Ascending aorta (tissue), 2 donors: ENCODE data around the gene SUMO3. TPM values are rescaled to one million over a fixed set of nuclear protein-coding genes. Genes with fewer than 3 reads are reported as not detected.

ENCODE experiments used
- DNase-seq, 2 donors: peaks; one replicate each; pipeline ENCODE4 v3.0.0-alpha.2; 2019; ENCODE audit warnings: low spot score in 2 of 2
- H3K27ac ChIP-seq, 2 donors: fragments of 200-600 bp; sonication (generic); one replicate each; pipeline ENCODE4 v1.5.1; 2016 to 2017; ENCODE audit warnings: mild to moderate bottlenecking in 1 of 2
- H3K27me3 ChIP-seq: fragments of 200-600 bp; sonication (generic); one replicate; pipeline ENCODE4 v1.5.1; 2017
- H3K36me3 ChIP-seq, 2 donors: fragments of 200-600 bp; sonication (generic); one replicate each; pipeline ENCODE4 v1.5.1; 2016
- H3K4me1 ChIP-seq, 2 donors: fragments of 200-600 bp; sonication (generic); one replicate each; pipeline ENCODE4 v1.5.1; 2016 to 2017; ENCODE audit warnings: mild to moderate bottlenecking in 1 of 2
- H3K4me3 ChIP-seq, 2 donors: fragments of 200-600 bp; sonication (generic); one replicate each; pipeline ENCODE4 v1.5.1; 2016 to 2017; ENCODE audit warnings: mild to moderate bottlenecking in 1 of 2
- H3K9me3 ChIP-seq, 2 donors: fragments of 200-600 bp; sonication (generic); one replicate each; pipeline ENCODE4 v1.5.1; 2016
- CTCF ChIP-seq, 3 experiments: fragments of 200-600 bp in 2 of 3; fragments of 450-650 bp in 1 of 3; sonication (generic) in 2 of 3; IDR thresholded peaks; one replicate each; pipeline ENCODE4 v1.5.1; 2016 to 2019; ENCODE audit warnings: antibody characterized with exemption in 3 of 3, mild to moderate bottlenecking in 1 of 3, moderate library complexity in 1 of 3
- intact Hi-C: fragments of 100-400 bp; cut with DNase I; formaldehyde crosslinking; loops from one replicate; pipeline ENCODE4 v1.15.1; 2023
- total RNA-seq: library from RNA; depleted of rRNA; stranded (reverse); fragments of >200 nt; gene quantifications from one replicate; pipeline ENCODE4 v1.1.0, GENCODE V29; 2016

SUMO3 gene
- total RNA-seq, 1 donor from 2014 or later = 69.2 TPM

GRCh38 chr21:44758781-44759627 lies 58.9 kb downstream of the SUMO3 start:
- H3K4me3 ChIP-seq = no peak overlapping the region
- peaks cover 0 to 5% of the 10 kb centered on the region in 2 donors for H3K9me3 ChIP-seq
- TF ChIP-seq CTCF (IDR thresholded peaks at IDR 0.05) = no peak
- no peaks in the 10 kb centered on the region for H3K4me1 ChIP-seq
- DNase-seq = peak in 1 of 2 donors; percentile 50
- intact Hi-C loops = no loop called here
- H3K36me3 ChIP-seq = no peaks in the 10 kb centered on the region
- H3K27ac ChIP-seq = no peak overlapping the region
- no peaks in the 10 kb centered on the region for H3K27me3 ChIP-seq

GRCh38 chr21:44758141-44758561 lies 59.7 kb downstream of the SUMO3 start:
- no peak overlapping the region for H3K27ac ChIP-seq
- no peak overlapping the region for H3K4me3 ChIP-seq
- no peaks in the 10 kb centered on the region for H3K4me1 ChIP-seq
- H3K27me3 ChIP-seq = no peaks in the 10 kb centered on the region
- peaks cover 0 to 5% of the 10 kb centered on the region in 2 donors for H3K9me3 ChIP-seq
- DNase-seq = peak in 1 of 2 donors; percentile 54
- H3K36me3 ChIP-seq = no peaks in the 10 kb centered on the region
- no peak for TF ChIP-seq CTCF (IDR thresholded peaks at IDR 0.05)
- intact Hi-C loops = no loop called here

GRCh38 chr21:44757731-44758130 lies 60.1 kb downstream of the SUMO3 start:
- intact Hi-C loops = no loop called here
- no peaks in the 10 kb centered on the region for H3K36me3 ChIP-seq
- no peaks in the 10 kb centered on the region for H3K27me3 ChIP-seq
- no peaks in the 10 kb centered on the region for H3K4me1 ChIP-seq
- H3K4me3 ChIP-seq = no peak overlapping the region
- peak in 1 of 2 donors; percentile 13 for DNase-seq
- peaks cover 0 to 5% of the 10 kb centered on the region in 2 donors for H3K9me3 ChIP-seq
- no peak overlapping the region for H3K27ac ChIP-seq
- no peak for TF ChIP-seq CTCF (IDR thresholded peaks at IDR 0.05)

- Histone ChIP-seq H3K9me3 (peaks cover 0 to 5% of the 10 kb centered on the region in 2 donors), H3K27me3 (no peaks in the 10 kb centered on the region), H3K27ac (no peak overlapping the region), H3K4me1 (no peaks in the 10 kb centered on the region), H3K36me3 (no peaks in the 10 kb centered on the region), H3K4me3 (no peak overlapping the region)
- TF ChIP-seq CTCF (IDR thresholded peaks at IDR 0.05) = no peak
- intact Hi-C loops = no loop called here
- DNase-seq = peak in 1 of 2 donors; percentile 55
Observed at GRCh38 chr21:44756423-44757185, 61.3 kb downstream of the SUMO3 start.

Other genes starting within 250 kb of the SUMO3 start
- gene KRTAP10-4, start 244.3 kb downstream of the SUMO3 start, total RNA-seq = not detected
- not detected for gene KRTAP10-5, start 237.5 kb downstream of the SUMO3 start, total RNA-seq
- gene KRTAP10-6, start 225.6 kb downstream of the SUMO3 start, total RNA-seq = not detected
- gene KRTAP10-7, start 217.5 kb downstream of the SUMO3 start, total RNA-seq = not detected
- gene KRTAP10-8, start 206.0 kb downstream of the SUMO3 start, total RNA-seq = not detected
- not detected for gene KRTAP10-9, start 191.0 kb downstream of the SUMO3 start, total RNA-seq
- not detected for gene KRTAP10-10, start 180.7 kb downstream of the SUMO3 start, total RNA-seq
- not detected for gene KRTAP10-11, start 171.6 kb downstream of the SUMO3 start, total RNA-seq
- not detected for gene KRTAP12-4, start 163.4 kb downstream of the SUMO3 start, total RNA-seq
- not detected for gene KRTAP12-3, start 160.1 kb downstream of the SUMO3 start, total RNA-seq
- not detected for gene KRTAP12-2, start 151.1 kb downstream of the SUMO3 start, total RNA-seq
- gene KRTAP12-1, start 135.9 kb downstream of the SUMO3 start, total RNA-seq = not detected
- not detected for gene KRTAP10-12, start 120.9 kb downstream of the SUMO3 start, total RNA-seq
- not detected for gene TSPEAR, start 106.5 kb downstream of the SUMO3 start, total RNA-seq
- 58.1 TPM for gene UBE2G2, start 16.2 kb downstream of the SUMO3 start, total RNA-seq
- 468 TPM for gene PTTG1IP, start 55.6 kb upstream of the SUMO3 start, total RNA-seq
- gene ITGB2, start 102.8 kb upstream of the SUMO3 start, total RNA-seq = 65.5 TPM
- gene SLX9, start 122.0 kb upstream of the SUMO3 start, total RNA-seq = 0.75 TPM